NCI-H524 treated with DMSO at 0.1 percent for 48 hours (cell line): Measurements from ENCODE around the gene EPB42.

Experiments used
- DNase-seq: peaks from one replicate; lab custom pipeline; 2025; lab: John Stamatoyannopoulos, UW

The EPB42 gene

GRCh38 chr15:43220991-43221403 is at the start of gene EPB42:
Gene EPB42, minus strand, starts transcription at chr15:43221018. Its CDS starts 193 bp downstream, at chr15:43220825.
- DNase-seq: no peak

- DNase-seq: no peak
Observed at GRCh38 chr15:43270113-43270665, 49.4 kb upstream of the EPB42 start.

GRCh38 chr15:43268111-43269105 is 47.6 kb upstream of the EPB42 start:
- DNase-seq: no peak

GRCh38 chr15:43267439-43267838 is 46.6 kb upstream of the EPB42 start:
- DNase-seq: no peak

- DNase-seq: no peak
Observed at GRCh38 chr15:43266834-43267233, 46.0 kb upstream of the EPB42 start, which contains the start of gene TGM5. Gene TGM5, minus strand, starts transcription at chr15:43266928. Its CDS starts 79 bp downstream, at chr15:43266849.

GRCh38 chr15:43266386-43266785 is 45.6 kb upstream of the EPB42 start:
- no peak for DNase-seq

- DNase-seq: no peak
Observed at GRCh38 chr15:43260011-43260615, 39.3 kb upstream of the EPB42 start.

- DNase-seq: no peak
Observed at GRCh38 chr15:43258781-43259180, 38.0 kb upstream of the EPB42 start.

GRCh38 chr15:43256341-43256740 is 35.5 kb upstream of the EPB42 start:
- no peak for DNase-seq

- no peak for DNase-seq
Observed at GRCh38 chr15:43255376-43255775, 34.6 kb upstream of the EPB42 start.

GRCh38 chr15:43253431-43254403 is 32.9 kb upstream of the EPB42 start:
- no peak for DNase-seq

GRCh38 chr15:43251871-43252250 is 31.0 kb upstream of the EPB42 start:
- no peak for DNase-seq

GRCh38 chr15:43251185-43251870 is 30.5 kb upstream of the EPB42 start:
- no peak for DNase-seq

GRCh38 chr15:43250785-43251184 is 30.0 kb upstream of the EPB42 start:
- no peak for DNase-seq

GRCh38 chr15:43249699-43250203 is 28.9 kb upstream of the EPB42 start:
- no peak for DNase-seq

- no peak for DNase-seq
Observed at GRCh38 chr15:43249236-43249635, 28.4 kb upstream of the EPB42 start.

GRCh38 chr15:43246261-43246774 is 25.5 kb upstream of the EPB42 start:
- no peak for DNase-seq

GRCh38 chr15:43244092-43244491 is 23.3 kb upstream of the EPB42 start:
- DNase-seq: no peak

- DNase-seq: no peak
Observed at GRCh38 chr15:43243020-43243645, 22.3 kb upstream of the EPB42 start.

- DNase-seq: no peak
Observed at GRCh38 chr15:43242616-43243015, 21.8 kb upstream of the EPB42 start.
